Posterior vena cava (tissue), 2 donors: ENCODE measurements around the gene RELT. TPM values are rescaled to one million over a fixed set of nuclear protein-coding genes. Genes with fewer than 3 reads are reported as not detected.

ENCODE experiments used
- DNase-seq: peaks from one replicate; pipeline ENCODE4 v3.0.0-alpha.2; 2020; ENCODE audit warnings: low spot score
- intact Hi-C, 2 donors: fragments of 100-400 bp; cut with DNase I; formaldehyde crosslinking; loops; one replicate each; pipeline versions ENCODE4 v1.14.1 to v1.14.2; 2022 to 2023
- total RNA-seq, 2 donors: library from RNA; stranded (reverse); fragmentation: NEBNext Ultra II Directional; extraction: Animal tissue kit (Norgen Biotek cat#: 25700); gene quantifications; one replicate each; pipeline ENCODE4 v1.2.1, GENCODE V29; 2021
- donor health status: DM: yes; HTN: yes; CAD: no.
- donor health status: DM: yes; HTN: yes; CAD: no.

Gene RELT
- total RNA-seq, 2 donors from 2014 or later, result 6.3 to 10.8 TPM

DNA sequence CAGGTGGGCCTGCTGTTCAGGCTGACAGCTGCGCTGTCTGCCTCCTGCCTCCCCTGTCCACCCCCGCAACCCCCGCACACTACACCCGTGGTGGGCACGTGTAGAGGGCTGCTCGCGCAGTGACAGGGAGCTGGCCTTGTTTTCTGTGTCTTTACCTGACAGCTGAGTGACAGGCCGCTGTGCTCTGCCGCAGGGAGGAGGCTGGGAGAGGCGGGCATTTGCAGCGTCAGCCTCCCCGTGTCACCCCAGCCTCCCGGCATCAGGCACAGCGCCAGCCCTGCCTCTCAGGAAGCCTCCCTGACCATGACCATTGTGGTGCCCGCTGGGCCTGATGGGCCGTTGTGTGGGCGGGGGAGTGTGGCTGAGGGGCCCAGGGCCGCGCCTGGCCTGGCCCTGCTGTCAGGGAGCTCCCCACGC, 32.0 kb upstream of the RELT start:
- intact Hi-C loops, result no loop called here
- no peak for DNase-seq

DNA sequence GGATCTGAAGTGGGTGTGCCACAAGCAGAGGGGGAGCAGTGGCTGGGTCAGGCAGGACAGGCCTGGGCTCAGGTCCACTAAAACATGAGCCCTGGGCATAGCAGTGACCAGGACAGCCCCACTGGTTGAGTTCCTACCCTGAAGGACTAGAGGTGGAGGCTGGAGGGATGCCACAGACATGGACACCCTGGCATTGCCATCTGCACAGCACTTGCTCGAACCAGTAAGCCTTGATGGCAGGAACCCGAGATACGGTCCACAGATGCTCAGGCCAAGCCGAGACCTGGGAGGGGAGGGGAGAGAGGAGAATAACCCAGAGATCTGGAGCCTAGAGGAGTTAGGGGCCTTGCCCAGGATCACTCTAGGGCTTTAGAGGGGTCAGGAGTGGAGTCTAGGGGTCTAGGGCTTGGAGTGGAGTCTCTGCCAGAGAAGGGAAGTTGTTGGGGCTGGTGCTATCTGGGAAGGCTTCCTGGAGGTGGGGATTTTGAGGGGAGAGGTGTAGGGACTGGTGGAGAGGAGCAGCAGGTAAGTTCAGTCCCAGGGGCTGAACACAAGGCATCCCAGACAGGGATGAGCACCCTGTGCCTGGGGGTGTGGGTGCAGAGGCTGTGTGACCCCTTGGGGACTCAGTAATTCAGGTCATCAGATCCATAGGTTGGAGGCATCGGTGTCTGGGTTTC, 30.6 kb upstream of the RELT start:
- intact Hi-C loops, result no loop called here
- DNase-seq, result no peak

DNA sequence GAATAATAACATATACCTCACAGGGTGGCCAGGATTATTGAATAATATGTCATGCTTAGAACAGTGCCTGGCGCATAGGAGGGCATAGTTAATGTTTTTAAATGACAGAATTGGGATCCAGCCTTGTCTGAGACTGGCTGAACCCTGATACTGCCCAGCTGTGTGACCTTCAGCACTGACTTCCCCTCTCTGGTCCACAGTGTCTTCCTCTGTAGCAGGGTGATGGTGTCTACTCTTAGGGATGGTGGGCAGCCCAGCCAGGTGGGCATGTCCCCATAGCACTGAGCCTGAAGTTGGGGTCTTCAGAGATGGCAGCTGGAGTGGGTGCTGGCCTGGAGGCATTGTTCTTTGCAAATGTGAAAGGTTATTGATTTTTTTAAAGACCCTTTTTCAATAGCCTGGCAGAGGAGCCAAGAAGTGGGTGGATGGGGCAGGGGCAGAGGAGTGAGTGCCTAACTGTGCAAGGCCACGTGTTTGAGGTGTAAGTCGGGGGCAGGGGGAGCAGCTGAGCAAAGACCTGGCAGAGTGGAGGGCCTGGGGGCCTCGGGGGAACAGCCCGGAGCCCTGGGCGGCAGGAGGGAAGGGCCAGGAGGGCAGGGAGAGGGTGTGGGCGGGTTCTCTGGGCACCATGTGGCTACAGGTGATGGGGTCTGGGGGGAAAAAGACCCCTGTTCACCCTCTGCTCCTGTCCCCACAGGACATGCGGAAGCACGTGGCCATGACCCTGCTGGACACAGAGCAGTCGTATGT, 29.8 kb upstream of the RELT start:
- no peak for DNase-seq

DNA sequence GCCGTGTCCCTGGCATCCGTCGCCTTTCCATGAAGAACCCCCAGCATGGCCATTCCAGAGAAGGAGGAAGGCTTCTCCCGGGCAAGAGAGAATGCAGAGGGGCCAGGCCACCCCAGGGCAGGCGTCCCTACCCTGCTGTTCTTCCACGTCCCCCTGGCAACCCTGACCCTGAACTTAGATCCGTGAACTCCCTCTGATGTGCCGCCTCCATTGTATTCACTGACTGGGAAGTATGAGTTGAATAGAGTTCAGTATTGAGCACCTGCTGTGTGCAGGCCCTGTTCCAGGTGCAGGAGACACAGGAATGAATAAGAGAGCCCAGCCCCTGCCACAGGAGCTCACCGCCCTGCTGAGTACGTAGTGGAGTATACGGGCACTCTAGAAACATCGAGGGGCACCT, 29.1 kb upstream of the RELT start:
- intact Hi-C loops, result no loop called here
- no peak for DNase-seq

More for the DNA sequence above, 29.8 kb upstream of the RELT start:
- intact Hi-C loops, result no loop called here

DNA sequence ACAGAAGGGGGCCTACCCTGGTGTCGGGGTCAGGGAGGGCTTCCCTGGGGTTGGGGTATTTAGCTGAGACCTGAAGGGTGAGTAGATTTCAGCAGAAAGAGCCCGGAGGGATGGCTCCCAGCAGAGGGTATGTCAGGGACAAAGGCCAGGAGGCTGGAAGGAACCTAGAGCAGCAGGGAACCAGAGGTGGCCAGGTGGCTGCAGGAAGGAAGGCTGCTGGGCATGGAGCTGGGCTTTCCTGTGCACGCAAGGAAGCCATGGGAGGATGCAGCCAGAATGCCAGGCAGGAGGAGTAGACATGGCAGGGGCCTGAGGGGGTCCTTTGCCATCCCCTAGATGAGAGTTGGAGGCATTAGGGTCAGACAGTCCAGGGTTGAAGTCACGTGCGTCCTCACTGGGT, 27.4 kb upstream of the RELT start:
- intact Hi-C loops, result no loop called here

DNA sequence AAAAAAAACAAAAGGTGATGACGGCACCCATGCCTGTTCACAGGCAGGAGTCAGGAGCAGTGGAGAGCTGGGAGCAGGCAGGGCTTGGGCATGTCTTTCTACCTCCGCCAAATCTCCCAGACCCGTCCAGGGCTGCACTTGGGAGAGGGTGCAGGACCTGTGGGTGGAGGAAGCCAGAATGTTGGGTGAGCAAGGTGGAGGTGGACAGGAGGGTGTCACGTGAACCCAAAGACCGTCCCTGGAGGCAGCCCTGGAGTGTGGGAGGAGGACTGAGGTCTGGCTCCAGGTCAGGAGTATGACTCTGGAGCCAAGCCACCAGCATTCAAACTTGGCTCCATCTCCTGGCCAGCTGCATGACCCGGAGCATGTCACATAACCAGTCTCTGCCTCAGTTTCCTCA, 26.6 kb upstream of the RELT start:
- no peak for DNase-seq
- intact Hi-C loops, result no loop called here

More for the DNA sequence above, 27.4 kb upstream of the RELT start:
- DNase-seq, result no peak

DNA sequence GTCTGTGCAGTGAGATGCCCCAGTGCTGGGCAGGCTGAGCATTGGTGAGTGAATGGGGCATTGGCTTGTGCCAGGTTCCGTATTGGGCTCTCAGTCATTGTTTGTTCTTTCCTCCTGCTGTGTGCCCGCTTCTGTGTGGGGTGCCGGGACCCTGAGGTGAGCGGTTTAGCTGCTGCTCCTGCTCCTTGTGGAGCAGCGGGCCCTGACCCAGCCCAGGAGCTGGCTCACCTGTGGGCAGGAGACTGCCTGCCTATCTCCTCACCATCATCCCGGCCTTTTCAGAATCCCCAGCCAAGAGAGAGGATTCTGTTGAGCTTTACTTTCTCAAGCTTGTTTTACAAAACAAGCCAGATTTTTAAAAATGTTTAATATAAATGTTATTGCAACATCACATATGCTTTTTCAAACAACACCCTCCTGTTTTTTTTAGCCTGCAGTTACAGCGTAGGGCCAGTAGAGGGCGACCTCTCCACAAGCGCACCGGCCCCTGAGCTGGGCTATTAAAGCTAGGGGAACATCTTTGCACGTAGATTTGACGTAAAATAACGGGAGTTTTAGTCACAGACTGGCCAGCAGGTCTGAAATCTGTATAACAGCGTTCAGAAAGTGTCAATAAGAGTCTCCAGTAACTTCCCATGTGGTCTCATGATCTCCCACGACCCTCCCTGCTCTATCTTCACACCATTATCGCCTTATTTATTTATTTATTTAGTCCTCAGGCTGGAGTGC, 25.1 kb upstream of the RELT start:
- peak; percentile 90 for DNase-seq
- intact Hi-C loops, result no loop called here

DNA sequence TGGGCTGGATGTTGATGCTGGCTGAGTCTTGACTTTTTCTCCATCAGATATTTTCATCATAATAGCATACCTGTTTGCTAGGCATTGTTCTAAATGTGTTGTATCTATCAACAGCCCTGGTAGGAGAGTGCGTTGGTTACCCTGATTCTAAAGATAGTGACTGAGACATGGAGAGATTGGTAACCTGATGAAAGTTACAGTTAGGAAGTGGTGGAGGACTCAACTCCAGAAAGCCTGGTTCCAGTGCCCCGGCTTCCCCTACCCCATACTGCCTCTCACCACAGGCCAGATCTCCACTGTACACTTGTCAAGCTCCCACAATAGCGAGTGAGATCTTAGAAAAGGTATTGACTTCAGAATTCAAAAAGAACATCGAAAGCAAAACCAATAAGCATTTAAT, 22.8 kb upstream of the RELT start:
- intact Hi-C loops, result no loop called here

DNA sequence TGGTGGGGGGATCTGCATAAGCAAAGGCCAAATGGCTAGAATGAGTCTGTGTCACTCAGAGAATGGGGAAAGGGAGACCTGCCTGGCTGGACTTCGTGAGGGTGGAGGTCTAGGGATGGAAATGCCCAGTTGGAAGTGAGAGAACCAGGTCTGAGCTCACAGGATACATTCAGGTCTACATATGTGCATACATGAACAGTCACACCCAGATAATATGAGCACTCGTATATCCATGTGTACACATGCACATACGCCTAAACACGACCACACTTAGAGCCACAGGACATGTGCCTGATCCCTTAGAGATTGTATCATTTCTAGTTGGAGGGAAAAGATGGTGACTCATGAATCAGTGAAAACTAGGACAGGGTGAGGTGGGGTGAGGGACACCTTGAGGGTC, 21.1 kb upstream of the RELT start:
- intact Hi-C loops, result no loop called here
- DNase-seq, result no peak

More for the DNA sequence above, 22.8 kb upstream of the RELT start:
- no peak for DNase-seq

DNA sequence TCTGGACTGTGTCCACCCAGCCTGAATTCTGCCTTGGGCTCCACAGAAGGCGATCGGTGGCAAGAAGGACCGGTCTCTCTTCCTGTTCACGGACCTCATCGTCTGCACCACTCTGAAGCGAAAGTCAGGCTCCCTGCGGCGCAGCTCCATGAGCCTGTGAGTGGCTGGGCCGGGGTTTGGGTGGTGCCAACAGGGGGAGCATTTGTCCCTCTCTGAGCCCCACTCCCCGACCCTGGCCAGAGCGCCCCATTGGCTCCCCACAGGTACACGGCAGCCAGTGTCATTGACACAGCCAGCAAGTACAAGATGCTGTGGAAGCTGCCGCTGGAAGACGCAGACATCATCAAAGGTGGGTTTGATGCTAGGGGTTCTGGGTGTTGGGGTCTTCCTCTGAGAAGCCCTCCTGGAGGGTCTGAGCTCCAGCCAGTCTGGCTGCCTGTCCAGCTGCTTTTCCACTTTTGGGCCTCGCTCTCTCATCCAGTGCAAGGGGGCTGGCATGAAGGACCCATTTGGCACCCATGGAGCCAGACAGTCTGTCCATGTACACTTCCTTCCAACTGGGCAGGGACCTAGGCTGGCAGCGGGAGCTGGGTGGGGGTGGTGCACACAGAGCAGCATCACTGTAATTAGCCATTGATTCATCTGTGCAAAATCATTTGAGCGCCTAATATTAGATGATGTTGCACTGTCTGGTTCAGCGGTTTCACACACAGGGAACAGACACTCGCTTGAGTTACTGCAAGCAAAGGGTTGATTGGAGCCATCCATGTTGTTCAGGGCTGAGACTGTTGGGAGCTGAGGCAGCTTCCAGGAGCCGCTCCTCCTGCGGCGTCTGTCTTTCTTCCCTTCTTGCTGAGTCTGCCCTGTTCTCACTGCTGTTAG, 19.0 kb upstream of the RELT start:
- no peak for DNase-seq
- intact Hi-C loops, result no loop called here

DNA sequence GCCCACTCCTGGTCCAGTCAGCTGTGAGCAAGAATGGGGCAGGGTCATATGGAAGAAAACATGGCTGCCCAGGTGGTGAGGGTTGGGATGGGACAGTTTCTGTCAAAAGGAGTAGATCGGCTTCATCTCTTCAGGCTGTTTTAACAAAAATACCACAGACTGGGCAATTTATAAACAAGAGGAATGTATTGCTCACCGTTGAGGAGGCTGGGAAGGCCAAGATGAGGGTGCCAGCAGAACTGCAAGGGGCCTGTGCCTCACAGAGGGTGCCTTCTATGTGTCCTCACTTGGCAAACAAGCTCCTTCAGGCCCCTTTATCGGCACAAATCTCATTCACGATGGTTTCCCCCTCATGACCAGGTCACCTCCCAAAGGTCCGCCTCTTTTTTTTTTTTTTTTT, 18.1 kb upstream of the RELT start:
- intact Hi-C loops, result no loop called here
- no peak for DNase-seq

DNA sequence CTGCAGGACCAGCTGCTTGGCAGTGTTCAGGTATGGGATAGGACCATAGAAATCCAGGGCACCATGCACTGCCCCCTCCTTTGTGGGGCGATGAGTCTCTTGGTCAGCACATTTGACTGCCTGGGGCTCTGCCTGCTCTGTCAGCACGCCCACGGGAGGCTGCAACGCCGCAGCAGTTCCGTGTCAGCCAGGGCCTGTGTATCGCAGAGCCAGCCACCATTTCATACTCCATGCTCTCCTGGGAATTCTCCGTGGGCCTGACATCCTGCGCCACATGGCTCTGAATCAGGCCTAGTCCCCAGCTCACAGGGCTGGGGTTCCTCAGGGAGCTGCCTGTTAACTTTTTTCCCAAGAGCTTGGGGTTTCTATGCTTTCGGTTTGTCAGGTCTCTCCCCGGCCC, 16.9 kb upstream of the RELT start:
- intact Hi-C loops, result no loop called here
- DNase-seq, result peak; percentile 88

DNA sequence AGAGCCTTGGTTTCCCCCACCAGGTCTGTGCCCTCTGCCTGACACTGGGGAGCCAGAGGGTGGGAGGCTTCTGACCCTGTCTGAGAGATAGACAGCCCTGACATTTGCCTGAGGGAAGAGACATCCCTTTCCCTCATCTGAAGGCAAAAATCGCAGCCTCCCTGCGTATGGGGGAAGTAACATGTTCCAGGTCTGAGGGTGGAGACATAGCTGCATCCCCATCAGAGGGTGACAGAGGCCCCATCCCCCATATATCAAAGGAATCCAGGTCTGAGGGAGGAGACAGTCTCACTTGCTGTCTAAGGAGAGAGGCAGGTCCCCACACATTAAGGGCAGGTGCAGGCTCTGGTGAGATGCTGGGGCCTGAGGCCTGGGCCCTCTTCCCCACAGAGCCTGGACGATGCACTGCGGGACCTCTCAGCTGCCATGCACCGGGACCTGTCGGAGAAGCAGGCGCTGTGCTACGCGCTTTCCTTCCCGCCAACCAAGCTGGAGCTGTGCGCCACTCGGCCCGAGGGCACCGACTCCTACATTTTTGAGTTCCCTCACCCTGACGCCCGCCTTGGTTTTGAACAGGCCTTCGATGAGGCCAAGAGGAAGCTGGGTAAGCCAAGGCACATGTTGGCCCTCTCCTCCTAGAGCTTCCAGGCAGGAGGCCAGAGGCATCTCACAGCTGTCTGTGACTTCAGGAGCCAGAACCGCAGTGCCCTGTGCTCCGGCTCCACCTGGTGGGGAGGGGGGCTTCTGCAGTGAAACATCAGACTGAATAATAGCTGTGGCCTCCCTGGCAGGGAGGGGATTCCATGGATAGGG, 16.1 kb upstream of the RELT start:
- intact Hi-C loops, result no loop called here
- no peak for DNase-seq

DNA sequence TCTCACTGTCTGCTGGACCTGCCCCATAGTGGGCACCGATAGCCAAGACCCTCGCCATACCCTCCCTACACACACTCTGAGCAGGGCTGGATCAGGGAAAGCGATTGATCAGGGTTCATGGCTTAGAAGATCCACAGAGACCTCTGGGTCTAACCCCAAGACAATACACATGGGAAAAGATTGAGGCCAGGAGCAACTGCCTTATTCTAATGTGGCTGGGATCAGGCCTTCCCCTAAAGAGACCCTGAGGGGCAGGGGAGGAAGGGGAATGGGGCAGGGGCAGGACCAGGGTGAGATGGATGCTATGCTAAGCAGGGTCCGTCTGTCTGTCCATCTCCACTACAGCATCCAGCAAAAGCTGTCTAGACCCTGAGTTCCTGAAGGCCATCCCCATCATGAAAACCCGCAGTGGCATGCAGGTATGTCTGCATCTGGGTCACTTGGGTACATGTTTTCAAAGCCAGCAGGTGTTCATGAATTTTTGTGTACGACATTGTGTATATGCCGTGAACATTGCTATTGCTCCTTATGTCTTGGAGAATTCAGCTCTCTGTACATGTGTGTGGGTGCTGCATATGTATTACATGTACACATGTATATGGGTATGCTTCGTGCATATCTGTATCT, 15.3 kb upstream of the RELT start:
- DNase-seq, result no peak
- intact Hi-C loops, result no loop called here

DNA sequence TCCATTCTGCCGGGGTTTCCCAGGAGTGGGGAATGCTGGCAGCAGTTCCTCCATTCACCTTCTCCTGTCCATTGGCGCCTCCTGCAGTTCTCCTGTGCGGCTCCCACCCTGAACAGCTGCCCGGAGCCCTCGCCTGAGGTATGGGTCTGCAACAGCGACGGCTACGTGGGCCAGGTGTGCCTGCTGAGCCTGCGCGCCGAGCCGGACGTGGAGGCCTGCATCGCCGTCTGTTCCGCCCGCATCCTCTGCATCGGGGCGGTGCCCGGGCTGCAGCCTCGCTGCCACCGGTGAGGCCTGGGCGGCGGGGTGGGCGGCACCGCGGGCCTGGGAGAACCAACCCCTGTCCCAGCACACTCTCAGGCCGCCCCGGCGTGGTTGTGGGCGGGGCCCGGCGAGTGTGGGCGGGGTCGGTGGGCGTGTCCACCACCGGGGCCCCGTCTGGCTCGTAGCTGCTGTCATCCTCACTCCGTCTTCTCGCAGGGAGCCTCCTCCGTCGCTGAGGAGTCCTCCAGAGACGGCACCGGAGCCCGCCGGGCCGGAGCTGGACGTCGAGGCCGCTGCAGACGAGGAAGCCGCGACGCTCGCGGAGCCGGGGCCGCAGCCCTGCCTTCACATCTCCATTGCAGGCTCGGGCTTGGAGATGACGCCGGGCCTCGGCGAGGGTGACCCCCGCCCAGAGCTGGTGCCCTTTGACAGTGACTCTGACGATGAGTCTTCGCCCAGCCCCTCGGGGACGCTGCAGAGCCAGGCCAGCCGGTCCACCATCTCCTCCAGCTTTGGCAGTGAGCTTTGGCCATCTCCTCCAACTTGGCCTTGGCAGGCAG, 14.0 kb upstream of the RELT start:
- intact Hi-C loops, result no loop called here
- DNase-seq, result no peak

DNA sequence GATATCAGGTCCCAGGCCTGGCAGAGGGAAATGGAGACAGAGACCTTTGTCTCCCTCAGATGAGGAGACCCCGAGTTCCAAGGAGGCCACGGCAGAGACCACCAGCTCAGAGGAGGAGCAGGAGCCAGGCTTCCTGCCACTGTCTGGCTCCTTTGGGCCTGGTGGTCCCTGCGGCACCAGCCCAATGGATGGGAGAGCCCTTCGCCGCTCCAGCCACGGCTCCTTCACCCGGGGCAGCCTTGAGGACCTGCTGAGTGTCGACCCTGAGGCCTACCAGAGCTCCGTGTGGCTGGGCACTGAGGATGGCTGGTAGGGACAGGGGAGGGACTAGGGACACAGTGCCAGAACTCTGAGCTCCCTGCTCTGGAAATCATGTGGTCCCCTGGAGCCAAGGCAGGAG, 13.1 kb upstream of the RELT start:
- intact Hi-C loops, result no loop called here

More for the DNA sequence above, 13.1 kb upstream of the RELT start:
- DNase-seq, result no peak
